GM21367 (cell line): ENCODE measurements around the gene E2F7.
"Not testable (repeated sequence)": the region's sequence is repeated elsewhere in the genome, so short reads cannot be mapped to it uniquely, and the experiment has no call there.

ENCODE experiments used
- ATAC-seq: cut with Tn5 transposase; IDR thresholded peaks from one replicate; pipeline ENCODE4 v1.9.1; 2021; ENCODE audit not compliant: unreplicated experiment

E2F7 gene, protein sequence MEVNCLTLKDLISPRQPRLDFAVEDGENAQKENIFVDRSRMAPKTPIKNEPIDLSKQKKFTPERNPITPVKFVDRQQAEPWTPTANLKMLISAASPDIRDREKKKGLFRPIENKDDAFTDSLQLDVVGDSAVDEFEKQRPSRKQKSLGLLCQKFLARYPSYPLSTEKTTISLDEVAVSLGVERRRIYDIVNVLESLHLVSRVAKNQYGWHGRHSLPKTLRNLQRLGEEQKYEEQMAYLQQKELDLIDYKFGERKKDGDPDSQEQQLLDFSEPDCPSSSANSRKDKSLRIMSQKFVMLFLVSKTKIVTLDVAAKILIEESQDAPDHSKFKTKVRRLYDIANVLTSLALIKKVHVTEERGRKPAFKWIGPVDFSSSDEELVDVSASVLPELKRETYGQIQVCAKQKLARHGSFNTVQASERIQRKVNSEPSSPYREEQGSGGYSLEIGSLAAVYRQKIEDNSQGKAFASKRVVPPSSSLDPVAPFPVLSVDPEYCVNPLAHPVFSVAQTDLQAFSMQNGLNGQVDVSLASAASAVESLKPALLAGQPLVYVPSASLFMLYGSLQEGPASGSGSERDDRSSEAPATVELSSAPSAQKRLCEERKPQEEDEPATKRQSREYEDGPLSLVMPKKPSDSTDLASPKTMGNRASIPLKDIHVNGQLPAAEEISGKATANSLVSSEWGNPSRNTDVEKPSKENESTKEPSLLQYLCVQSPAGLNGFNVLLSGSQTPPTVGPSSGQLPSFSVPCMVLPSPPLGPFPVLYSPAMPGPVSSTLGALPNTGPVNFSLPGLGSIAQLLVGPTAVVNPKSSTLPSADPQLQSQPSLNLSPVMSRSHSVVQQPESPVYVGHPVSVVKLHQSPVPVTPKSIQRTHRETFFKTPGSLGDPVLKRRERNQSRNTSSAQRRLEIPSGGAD

DNA sequence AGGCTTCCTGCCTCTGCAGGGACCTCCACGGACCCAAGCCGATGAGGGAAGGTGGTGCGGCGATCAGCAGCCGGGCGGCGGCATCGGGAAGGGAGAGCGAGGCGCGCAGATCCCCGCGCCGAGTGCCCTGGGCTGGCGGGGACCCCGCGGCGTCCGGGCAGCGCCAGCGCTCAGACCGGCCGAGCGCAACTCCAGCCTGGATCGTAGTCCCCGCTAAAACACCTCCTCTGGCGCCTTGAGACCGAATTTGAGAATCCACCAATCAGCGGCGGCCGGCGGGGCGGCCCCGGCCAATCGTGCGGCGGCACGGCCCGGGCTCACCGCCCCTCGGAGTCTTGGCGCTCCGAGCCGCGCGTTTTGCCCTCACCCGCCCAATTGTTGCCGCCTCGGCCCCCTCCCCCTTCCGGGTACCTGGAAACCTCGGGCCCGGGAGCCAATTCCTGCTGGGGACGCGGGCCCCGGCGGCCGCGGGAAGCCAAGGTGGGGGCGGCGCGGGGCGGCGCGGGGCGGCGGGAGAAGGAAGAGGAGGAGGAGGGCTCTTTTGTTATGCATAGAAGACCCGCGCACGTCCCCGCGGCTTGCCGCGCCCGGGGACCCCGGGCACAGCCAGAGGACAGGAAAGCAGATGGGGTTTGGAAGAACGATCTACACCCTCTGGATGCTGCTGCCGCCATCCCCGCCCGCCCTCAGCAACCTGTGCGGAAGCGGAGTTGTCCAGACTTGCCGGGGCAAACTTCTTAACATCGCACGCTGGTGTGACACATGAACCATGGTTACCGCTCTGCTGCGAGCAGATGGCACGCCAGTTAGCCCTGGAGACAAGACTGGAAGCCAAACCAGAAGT, at the start of gene E2F7:
E2F7 (minus strand) TSS at position 209 of the 844 bp plus-strand sequence. CDS start 934 bp downstream, outside the sequence.
- ATAC-seq: peak; percentile 64

DNA sequence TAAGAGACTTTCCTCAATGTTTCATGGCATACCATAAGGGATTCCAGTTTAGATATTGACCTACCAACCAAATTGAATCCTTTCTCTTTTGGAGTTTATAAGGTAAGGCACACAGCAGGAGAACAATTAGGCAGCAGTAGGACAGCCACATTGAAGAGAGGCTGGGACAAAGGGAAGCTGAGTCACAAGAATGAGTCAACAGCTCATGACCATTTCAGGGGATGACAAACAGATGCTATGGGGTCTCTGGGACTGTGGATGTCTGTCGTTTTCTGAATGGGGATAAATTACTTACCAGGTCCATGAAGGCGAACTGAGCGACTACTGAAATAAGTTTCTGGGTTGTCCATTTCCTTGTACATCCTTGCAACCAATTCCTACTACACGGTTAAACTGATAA, 48.6 kb upstream of the E2F7 start:
- no peak for ATAC-seq

DNA sequence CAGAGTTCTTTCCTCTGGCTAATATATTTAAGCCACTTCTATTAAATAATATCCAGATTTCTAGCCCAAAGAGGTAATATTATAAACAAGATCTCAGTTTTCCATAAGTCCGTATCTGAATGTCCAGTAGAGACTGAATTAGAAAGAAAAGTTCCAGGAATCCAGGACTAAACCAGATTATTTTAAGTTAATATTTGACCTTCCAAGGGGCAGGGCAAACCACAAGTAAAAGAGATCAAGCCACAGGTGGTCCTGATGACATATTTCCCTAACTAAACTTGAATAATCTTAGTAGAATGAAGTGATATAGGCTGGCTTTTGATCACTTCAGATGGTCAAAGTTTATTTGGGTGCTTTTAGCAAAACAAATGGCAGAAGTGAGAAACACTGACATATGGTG, 43.3 kb upstream of the E2F7 start:
- no peak for ATAC-seq

DNA sequence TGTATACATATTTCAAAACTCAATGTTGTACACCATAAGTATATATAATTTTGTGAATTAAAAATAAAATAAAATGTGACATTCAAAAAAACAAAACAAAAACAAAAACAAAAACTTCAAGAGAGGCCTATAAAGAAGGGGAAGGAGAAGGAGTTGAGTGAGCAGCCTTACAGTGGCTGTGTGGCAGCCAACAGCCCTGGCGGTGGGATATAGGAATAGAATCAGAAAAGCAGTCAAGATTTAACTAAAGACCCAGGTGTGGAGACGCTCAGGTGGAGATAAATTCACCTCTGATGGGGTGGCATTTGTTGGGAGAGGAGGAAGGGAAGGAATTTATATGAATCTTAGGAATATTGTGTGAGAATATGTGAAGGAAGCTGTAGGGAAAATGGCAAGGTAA, 41.8 kb upstream of the E2F7 start:
- no peak for ATAC-seq

DNA sequence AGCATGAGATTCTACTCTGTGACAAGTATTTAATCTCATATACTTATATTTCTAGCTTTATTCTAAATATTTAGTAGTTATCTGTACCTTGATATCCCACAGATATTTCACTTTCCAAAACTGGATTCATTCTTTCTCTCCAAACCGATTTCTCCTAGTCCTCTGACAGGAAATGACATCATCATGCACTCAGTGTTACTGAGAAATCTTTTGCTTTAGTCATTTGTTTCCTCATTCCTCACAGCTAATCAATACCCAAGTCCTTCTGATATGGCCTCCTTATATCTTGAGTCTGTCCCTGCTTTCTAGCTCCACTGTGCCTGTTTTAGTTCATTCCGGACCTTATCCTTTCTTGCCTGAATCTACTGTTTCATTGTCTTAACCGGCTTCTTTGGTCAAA, 39.4 kb upstream of the E2F7 start:
- no peak for ATAC-seq

DNA sequence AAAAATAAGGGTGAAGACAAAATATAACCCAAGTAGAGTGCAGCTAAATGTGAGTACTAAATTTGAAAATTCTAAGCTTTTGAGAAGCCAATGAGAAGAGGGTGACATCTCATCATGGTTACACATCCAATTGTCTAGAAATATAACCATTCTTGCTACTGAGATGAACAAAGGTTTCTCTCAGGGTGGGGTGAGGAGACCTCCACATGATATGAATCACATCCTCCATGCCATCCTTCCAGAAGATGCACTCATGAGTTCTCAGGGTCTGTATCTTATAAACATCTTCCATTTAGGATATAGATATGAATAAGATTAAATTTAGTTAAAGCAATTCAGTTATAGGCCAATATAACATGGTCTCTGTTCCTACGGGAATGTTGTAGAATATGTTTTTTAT, 38.9 kb upstream of the E2F7 start:
- no peak for ATAC-seq

DNA sequence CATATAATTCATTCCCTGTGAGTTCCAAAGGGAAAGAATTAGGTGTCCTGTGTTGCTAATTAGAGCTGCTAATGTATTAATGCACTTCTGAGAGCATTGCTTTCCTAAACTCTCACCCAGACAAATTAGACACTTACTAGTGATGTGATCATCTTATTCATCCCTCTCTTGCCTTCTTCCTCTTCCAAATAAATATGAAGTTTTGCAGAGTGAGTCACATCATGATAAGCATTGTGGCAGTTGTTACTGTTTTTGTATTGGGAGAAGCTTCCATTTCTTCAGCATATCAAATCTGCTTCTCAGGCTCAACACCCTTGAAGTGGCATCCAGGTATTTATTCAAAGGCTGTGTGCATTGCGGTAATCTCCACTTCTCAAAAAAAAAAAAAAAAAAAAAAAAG, 37.3 kb upstream of the E2F7 start:
- ATAC-seq: no peak

DNA sequence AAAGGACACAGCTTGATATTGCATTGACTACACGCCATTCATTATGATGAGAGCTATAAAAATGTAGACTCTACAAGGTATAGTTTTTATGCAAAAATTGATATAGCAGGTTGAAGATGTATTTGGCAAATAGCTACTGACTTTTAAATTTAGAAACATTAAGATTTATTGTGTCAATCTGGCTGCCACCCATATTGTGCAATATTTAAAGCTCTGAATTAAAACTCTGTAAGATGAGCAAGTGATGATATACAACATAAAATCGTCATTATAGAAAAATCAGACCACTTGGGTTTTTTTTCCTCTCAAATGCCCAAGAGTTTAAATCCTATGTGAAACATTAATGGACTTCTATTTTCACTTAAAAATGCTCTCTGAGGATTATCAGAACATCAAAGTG, 36.8 kb upstream of the E2F7 start:
- no peak for ATAC-seq

DNA sequence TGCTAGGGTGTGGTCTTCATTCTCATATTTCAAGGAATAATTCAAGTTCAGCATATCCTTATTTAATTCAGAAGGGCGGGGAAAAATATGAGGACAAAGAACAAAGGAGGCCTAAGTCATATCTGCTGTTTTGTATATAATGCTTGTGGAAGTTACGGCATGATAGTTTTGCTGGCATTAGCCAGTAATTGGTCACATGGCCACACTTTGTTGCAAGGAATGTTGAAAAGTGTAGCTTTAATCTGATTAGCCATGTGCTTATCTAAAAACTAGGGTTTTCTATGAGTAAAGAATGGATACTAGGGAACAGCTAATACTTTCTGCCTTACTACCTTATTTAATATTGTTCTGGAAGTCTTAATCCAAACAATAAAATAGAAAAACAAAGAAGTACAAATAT, 34.4 kb upstream of the E2F7 start:
- no peak for ATAC-seq

DNA sequence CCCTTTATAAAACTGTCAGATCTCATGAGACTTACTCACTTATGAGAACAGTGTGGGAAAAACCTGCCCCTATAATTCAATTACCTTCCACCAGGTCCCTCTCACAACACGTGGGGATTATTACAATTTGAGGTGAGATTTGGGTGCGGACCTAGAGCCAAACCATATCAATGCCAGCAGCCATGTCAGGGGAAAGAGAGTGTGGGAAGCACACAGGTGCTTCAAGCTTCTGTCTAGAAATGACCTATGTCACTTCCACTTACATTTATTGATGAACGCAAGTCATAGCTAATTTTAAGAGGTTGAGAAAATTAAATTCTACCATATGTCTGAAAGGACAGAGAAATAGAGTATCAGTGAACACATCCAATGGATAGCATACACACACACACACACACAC, 32.5 kb upstream of the E2F7 start:
- ATAC-seq: no peak

DNA sequence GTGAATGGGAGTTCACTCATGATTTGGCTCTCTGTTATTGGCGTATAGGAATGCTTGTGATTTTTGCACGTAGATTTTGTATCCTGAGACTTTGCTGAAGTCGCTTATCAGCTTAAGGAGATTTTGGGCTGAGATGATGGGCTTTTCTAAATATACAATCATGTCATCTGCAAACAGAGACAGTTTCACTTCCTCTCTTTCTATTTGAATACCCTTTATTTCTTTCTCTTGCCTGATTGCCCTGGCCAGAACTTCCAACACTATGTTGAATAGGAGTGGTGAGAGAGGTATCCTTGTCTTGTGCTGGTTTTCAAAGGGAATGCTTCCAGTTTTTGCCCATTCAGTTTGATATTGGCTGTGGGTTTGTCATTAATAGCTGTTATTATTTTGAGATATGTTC, 26.9 kb upstream of the E2F7 start:
- ATAC-seq: not testable (repeated sequence)

DNA sequence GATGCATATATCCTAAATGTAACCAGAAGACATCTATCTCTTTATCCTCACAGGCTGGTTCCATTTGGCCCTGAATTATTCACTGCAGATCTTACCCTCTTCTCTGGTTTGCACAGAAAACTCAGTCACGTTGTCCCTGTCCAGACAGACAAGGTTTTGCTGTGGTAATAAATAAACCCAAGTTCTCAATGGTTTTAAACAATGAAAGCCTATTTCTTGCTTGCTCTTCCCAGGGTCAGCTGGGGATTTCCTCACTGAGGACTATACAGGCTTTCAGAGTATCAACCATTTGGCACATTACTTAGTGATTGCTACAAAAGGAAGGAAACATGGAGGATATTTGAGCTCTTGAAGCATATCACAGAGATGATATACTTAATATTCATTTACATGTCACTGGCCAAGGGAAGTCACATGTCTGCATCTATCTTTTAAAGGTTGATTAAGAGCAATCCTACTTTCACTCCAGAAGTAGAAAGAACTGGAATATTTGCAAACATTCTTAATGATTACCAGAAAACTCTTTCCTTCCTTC, 24.4 kb upstream of the E2F7 start:
- no peak for ATAC-seq

DNA sequence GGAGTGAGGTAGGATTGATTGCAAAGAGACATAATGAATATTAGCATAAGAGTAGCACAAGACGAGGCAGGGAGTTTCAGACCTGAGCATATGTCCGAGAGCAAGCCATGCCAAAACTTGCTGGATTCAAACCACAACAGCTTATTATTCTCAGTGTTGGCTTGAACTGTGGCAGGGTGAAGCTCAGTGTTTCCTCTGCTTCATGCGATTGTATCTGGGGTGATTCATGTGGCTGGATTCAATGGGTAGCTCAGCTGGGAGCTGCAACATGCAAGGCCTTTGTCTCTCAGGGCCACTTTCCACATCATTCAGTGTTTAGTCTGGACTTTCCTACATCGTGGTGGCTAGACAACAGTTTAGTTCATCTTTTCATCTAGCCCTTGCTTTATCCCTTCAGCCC, 22.1 kb upstream of the E2F7 start:
- no peak for ATAC-seq

DNA sequence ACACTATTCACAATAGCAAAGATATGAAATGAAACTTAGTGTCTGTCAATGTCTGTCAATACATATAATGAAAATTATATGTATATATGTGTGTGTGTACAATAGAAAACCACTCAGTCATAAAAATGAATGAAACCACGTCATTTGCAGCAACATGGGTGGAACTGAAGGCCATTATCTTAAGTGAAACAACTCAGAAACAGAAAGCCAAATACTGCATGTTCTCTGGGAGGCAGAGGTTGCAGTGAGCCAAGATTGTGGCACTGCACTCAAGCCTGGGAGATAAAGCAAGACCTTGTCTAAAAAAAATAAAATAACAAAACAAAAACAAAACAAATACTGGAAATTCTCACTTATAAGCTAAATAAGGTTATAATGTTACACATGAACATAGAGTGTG, 16.7 kb upstream of the E2F7 start:
- no peak for ATAC-seq

DNA sequence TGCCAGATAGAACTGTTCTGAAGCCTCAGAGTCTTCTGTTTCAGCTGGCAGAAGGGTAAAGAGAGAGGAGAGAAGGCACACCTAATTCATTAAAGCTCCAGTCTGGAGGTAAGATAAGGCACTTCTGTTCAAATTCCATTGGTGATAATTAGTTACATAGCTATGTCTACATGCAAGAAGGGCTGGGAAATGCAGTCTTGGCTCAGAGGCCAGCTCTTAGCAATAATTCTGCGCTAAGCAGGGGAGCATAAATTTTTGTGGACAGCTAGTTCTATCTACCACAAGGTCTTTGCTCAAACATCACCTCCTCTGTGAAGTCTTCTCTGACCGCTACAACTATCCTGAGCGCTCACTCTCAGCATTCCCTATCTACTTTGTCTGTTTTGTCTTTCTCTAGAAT, 14.3 kb upstream of the E2F7 start:
- ATAC-seq: no peak

DNA sequence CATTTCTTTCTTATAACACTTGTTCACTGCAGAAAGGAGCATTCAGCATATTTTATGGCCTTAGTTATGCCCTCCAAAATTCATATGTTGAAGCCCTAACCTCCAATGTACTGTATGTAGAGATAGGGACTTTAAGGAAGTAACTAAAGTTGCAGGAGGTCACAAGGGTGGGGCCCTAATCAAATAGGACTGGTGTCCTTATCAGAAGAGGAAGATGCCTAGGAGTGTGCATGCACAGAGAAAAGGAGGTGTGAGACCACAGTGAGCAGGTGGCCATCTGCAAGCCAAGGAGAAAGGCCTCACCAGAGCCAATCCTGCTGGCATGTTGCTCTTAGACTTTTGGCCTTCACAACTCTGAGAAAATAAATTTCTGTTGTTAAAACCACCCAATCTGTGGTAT, 12.9 kb upstream of the E2F7 start:
- no peak for ATAC-seq

DNA sequence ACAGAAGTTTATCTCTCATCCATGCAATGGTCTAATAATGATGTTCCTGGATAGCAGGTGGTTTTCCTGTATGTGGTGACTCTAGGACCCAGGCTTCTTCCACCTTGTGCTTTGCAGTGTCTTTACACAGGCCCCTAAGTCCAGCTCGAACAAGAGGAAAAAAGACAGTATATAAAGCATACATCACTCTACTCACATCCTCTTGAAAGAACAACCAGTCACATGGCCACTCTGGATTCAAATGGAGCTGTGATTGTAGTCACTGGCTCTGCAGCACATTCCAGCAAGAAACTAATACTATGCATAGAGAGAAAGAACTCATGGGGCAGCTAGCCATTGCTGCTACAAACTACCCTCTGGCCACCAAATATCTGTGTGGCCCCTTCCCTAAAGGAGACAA, 11.5 kb upstream of the E2F7 start:
- ATAC-seq: no peak

DNA sequence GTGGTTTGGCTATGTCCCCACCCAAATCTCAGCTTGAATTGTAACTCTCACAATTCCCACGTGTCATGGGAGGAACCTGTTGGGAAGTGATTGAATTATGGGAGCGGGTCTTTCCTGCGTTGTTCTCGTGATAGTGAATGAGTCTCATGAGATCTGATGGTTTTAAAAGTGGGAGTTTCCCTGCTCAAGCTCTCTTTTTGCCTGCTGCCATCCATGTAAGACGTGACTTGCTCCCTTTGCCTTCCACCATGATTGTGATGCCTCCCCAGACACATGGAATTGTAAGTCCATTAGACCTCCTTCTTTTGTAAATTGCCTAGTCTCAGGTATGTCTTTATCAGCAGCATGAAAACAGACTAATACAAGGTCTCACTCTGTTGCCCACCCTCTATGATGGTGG, 8.5 kb upstream of the E2F7 start:
- ATAC-seq: not testable (repeated sequence)

DNA sequence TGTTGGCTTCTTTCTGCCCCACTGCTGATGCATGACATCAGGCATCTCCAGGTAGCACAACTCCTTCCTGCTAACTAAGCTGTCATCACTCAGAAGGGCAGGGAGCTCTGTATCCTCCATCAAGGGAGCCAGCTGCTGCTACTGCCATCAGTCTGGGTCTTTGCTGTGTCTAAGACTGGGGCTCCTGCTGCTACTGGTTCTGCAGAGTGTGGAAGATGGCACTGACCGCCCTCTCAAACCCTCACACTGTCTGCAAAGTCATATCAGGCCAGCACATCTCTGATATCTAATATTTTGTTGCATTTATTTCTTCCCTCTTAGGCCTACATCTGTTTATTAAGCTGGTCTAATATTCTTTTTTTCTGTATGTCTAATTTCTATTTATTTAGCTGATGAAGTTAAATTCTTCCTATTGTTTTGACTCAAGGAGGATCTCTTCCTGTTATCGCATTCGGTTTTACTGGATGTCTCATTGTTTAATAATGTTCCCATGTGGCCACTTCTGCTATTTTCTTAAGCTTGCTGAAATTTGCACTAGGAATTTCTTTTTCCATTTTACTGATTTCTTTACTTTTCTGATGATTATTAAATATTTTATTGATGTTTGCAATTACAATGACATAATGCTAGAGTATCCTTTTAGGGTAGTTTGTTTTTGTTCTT, 7.6 kb upstream of the E2F7 start:
- ATAC-seq: no peak

DNA sequence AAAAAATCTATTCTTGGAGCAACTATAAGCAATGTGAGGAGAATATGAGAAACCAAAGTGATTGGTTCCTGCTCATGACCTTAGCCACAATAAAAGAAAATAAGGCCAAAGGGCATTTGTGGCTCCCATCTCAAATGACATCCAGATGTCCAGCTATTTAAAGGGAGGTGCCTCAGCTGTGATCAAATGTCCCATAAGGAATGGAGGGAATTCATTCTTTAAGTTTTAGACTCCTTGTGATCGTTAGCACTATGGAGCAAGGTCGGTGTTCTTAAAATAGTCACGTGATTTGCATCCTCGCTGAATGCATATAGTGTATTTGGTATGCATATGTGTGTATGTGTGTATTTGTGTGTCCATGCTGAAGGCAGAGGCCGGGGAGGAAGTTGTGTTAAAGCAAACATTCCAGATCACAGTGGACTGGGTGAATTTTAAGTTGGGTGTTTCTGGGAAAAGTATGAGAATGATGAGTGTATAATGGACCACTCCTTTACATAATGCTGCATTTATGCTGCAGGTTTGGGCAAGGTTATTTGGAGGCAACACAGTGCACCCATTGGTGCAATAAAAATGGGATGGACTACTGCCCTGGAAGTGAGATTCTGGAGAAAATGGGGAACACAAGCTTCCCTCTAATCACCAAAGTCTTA, 5.6 kb upstream of the E2F7 start:
- ATAC-seq: no peak
